HepG2 (cell line): ENCODE data around the gene HS2ST1. TPM values are rescaled to one million over a fixed set of nuclear protein-coding genes. Genes with fewer than 3 reads are reported as not detected.
A peak's percentile ranks its signal among the peaks of the same experiment; 100 is the strongest.

ENCODE experiments used
- ATF7-NPFF ChIP-seq: sonication (generic); formaldehyde crosslinking; IDR thresholded peaks from 2 replicates; pipeline ENCODE4 v1.8.1; 2023; ENCODE audit warnings: mild to moderate bottlenecking, low read depth, missing genetic modification reagents, moderate library complexity
- ATRX ChIP-seq: sonication (generic); formaldehyde crosslinking; IDR thresholded peaks from 2 replicates; pipeline ENCODE4 v1.4.0; 2020; ENCODE audit warnings: missing genetic modification reagents, borderline replicate concordance
- CEBPB ChIP-seq: IDR thresholded peaks from 2 replicates; pipeline ENCODE4 v1.6.1; 2011; ENCODE audit warnings: low read depth, low read length, improper control_type of control experiment, borderline replicate concordance
- CREB1 ChIP-seq, 2 experiments: fragments of 450-650 bp in 1 of 2; IDR thresholded peaks; 2 replicates each; pipeline ENCODE4 v1.6.1; 2016 to 2017; ENCODE audit warnings: control low read depth in 1 of 2, mild to moderate bottlenecking in 1 of 2, missing compliant biosample characterization in 1 of 2, missing genetic modification characterization in 1 of 2
- FOXJ3 ChIP-seq: sonication (generic); formaldehyde crosslinking; IDR thresholded peaks from 2 replicates; pipeline ENCODE4 v1.4.0; 2020; ENCODE audit warnings: missing genetic modification reagents, mild to moderate bottlenecking, borderline replicate concordance
- ISL2 ChIP-seq: sonication (generic); formaldehyde crosslinking; IDR thresholded peaks from 2 replicates; pipeline ENCODE4 v1.5.0; 2020; ENCODE audit warnings: missing genetic modification reagents
- NCOA1 ChIP-seq: sonication (generic); formaldehyde crosslinking; IDR thresholded peaks from 2 replicates; pipeline ENCODE4 v1.9.0; 2021; ENCODE audit warnings: missing genetic modification reagents
- SOX5 ChIP-seq: IDR thresholded peaks from 2 replicates; pipeline ENCODE4 v1.6.1; 2016; ENCODE audit warnings: borderline replicate concordance
- ZFP37 ChIP-seq: sonication (generic); formaldehyde crosslinking; IDR thresholded peaks from 2 replicates; pipeline ENCODE4 v1.4.0; 2020; ENCODE audit warnings: missing genetic modification reagents, borderline replicate concordance
- ZFP41 ChIP-seq: sonication (generic); formaldehyde crosslinking; IDR thresholded peaks from 2 replicates; pipeline ENCODE4 v1.4.0; 2020; ENCODE audit warnings: mild to moderate bottlenecking, missing genetic modification reagents, borderline replicate concordance
- ZMYM2 ChIP-seq: sonication (generic); formaldehyde crosslinking; IDR thresholded peaks from 2 replicates; pipeline ENCODE4 v1.8.0; 2022; ENCODE audit warnings: mild to moderate bottlenecking, missing genetic modification reagents
- ZNF33B ChIP-seq: sonication (generic); formaldehyde crosslinking; IDR thresholded peaks from 2 replicates; pipeline ENCODE4 v1.5.1; 2020; ENCODE audit warnings: mild to moderate bottlenecking, missing genetic modification reagents
- ZNF431 ChIP-seq: sonication (generic); formaldehyde crosslinking; IDR thresholded peaks from 2 replicates; pipeline ENCODE4 v1.9.0; 2022; ENCODE audit warnings: missing genetic modification reagents, low read depth, mild to moderate bottlenecking, borderline replicate concordance
- ZSCAN21 ChIP-seq: sonication (generic); formaldehyde crosslinking; IDR thresholded peaks from 2 replicates; pipeline ENCODE4 v1.8.0; 2022; ENCODE audit warnings: mild to moderate bottlenecking, missing genetic modification reagents, moderate library complexity, borderline replicate concordance
- polyA plus RNA-seq, 8 experiments: library from polyadenylated mRNA; depleted of rRNA in 3 of 8; stranded (reverse) in 7 of 8; unstranded in 1 of 8; fragments of >200 nt; fragmentation: Illumina TruSeq in 4 of 8; extraction: Trizol in 4 of 8; gene quantifications; 2 replicates each; pipeline versions ENCODE4 v1.2.1 to v1.2.3, GENCODE V29; 2011 to 2016; ENCODE audit warnings: low read depth in 4 of 8, missing spikeins in 1 of 8, mixed read lengths in 1 of 8; ENCODE audit not compliant: insufficient read depth in 1 of 8
- total RNA-seq, 5 experiments: library from RNA; depleted of rRNA; stranded (reverse); fragments of >200 nt; fragmentation: Illumina TruSeq; extraction: Trizol; gene quantifications; 2 replicates each; pipeline ENCODE4 v1.2.3, GENCODE V29; 2016; ENCODE audit warnings: low read depth in 1 of 5
- TF ChIP-seq, protein P1 (sequence below): IDR thresholded peaks from 2 replicates; pipeline ENCODE4 v1.6.1; 2018; ENCODE audit warnings: missing genetic modification reagents, mild to moderate bottlenecking, missing compliant biosample characterization
- TF ChIP-seq, protein P2 (sequence below): sonication (generic); formaldehyde crosslinking; IDR thresholded peaks from 2 replicates; pipeline ENCODE4 v1.5.0; 2020; ENCODE audit warnings: mild to moderate bottlenecking, missing genetic modification reagents
- TF ChIP-seq, protein P3 (sequence below): sonication (generic); formaldehyde crosslinking; IDR thresholded peaks from 2 replicates; pipeline ENCODE4 v1.5.0; 2020; ENCODE audit warnings: mild to moderate bottlenecking, missing genetic modification reagents
- TF ChIP-seq, protein P4 (sequence below): sonication (generic); formaldehyde crosslinking; IDR thresholded peaks from 2 replicates; pipeline ENCODE4 v1.4.0; 2020; ENCODE audit warnings: mild to moderate bottlenecking, missing genetic modification reagents
- TF ChIP-seq, protein P5 (sequence below): sonication (generic); formaldehyde crosslinking; IDR thresholded peaks from 2 replicates; pipeline ENCODE4 v1.4.0; 2020; ENCODE audit warnings: missing genetic modification reagents, low read depth, mild to moderate bottlenecking, borderline replicate concordance

HS2ST1 gene
- total and polyA plus RNA-seq, 2 of the 13 experiments (the other 11 are each of a cell fraction or from before 2014, with no cell fraction given): 22.1 to 58.7 TPM

DNA sequence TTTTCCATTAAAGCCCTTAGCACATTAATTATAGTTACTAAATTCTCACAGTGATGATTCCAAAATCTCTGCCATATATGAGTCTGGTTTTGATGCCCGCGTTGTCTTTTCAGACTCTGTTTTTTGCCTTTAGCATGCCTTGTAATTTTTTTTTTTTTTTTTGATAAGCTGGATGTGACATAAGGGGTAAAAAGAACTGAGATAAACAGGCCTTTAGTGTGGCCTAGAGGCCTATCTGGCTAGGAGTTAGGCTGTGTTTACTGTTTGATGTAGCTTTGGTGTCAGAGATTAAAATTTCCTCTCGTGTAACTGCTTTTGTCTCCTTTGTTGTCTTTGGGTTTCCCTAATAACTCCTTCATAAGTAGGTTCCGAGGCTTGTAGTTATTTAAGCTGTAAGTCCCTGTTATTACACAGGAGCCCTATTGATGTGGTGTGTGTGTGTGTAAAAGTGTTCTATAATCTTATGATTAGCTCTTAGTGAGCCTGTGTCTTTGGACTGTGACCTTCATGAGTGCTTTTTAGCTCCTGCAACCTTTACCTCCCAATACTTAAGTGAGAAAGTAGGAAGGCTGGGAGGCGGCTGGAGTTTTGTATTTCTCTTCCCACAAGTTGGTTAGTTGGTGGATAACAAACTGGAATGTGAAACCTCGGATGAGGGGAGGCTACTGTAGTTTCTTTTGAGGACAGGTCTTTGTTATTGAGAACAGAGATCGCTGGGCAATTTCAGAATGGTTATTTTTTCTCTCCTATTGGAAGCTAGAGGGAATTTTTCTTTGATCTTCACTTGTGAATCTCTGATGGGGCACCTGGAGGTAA is 19.3 kb downstream of the HS2ST1 start (continued):
- TF ChIP-seq, protein P1, sequence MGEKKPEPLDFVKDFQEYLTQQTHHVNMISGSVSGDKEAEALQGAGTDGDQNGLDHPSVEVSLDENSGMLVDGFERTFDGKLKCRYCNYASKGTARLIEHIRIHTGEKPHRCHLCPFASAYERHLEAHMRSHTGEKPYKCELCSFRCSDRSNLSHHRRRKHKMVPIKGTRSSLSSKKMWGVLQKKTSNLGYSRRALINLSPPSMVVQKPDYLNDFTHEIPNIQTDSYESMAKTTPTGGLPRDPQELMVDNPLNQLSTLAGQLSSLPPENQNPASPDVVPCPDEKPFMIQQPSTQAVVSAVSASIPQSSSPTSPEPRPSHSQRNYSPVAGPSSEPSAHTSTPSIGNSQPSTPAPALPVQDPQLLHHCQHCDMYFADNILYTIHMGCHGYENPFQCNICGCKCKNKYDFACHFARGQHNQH (CRISPR knock-in tag): no peak
- TF ChIP-seq, protein P2, sequence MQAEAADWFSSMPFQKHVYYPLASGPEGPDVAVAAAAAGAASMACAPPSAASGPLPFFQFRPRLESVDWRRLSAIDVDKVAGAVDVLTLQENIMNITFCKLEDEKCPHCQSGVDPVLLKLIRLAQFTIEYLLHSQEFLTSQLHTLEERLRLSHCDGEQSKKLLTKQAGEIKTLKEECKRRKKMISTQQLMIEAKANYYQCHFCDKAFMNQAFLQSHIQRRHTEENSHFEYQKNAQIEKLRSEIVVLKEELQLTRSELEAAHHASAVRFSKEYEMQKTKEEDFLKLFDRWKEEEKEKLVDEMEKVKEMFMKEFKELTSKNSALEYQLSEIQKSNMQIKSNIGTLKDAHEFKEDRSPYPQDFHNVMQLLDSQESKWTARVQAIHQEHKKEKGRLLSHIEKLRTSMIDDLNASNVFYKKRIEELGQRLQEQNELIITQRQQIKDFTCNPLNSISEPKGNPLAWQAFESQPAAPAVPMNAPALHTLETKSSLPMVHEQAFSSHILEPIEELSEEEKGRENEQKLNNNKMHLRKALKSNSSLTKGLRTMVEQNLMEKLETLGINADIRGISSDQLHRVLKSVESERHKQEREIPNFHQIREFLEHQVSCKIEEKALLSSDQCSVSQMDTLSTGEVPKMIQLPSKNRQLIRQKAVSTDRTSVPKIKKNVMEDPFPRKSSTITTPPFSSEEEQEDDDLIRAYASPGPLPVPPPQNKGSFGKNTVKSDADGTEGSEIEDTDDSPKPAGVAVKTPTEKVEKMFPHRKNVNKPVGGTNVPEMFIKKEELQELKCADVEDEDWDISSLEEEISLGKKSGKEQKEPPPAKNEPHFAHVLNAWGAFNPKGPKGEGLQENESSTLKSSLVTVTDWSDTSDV: no peak
- TF ChIP-seq FOXJ3 (CRISPR knock-in tag) (no peak), ATF7-NPFF (CRISPR knock-in tag) (no peak), CEBPB (no peak), ZNF33B (CRISPR knock-in tag) (no peak), ZFP41 (CRISPR knock-in tag) (no peak), ZNF431 (CRISPR knock-in tag) (no peak), NCOA1 (CRISPR knock-in tag) (no peak), ATRX (CRISPR knock-in tag) (no peak), ZMYM2 (CRISPR knock-in tag) (no peak), ZFP37 (CRISPR knock-in tag) (no peak), SOX5 (CRISPR knock-in tag) (no peak), CREB1 (IDR thresholded peaks at IDR 0.05) (no peak), CREB1 (CRISPR knock-in tag; IDR thresholded peaks at IDR 0.05) (0 out of 2 replicates have a peak, but pooled peaks have one; percentile 24), ISL2 (CRISPR knock-in tag) (0 out of 2 replicates have a peak, but pooled peaks have one; percentile 17), ZSCAN21 (CRISPR knock-in tag) (no peak)
- TF ChIP-seq, protein P3, sequence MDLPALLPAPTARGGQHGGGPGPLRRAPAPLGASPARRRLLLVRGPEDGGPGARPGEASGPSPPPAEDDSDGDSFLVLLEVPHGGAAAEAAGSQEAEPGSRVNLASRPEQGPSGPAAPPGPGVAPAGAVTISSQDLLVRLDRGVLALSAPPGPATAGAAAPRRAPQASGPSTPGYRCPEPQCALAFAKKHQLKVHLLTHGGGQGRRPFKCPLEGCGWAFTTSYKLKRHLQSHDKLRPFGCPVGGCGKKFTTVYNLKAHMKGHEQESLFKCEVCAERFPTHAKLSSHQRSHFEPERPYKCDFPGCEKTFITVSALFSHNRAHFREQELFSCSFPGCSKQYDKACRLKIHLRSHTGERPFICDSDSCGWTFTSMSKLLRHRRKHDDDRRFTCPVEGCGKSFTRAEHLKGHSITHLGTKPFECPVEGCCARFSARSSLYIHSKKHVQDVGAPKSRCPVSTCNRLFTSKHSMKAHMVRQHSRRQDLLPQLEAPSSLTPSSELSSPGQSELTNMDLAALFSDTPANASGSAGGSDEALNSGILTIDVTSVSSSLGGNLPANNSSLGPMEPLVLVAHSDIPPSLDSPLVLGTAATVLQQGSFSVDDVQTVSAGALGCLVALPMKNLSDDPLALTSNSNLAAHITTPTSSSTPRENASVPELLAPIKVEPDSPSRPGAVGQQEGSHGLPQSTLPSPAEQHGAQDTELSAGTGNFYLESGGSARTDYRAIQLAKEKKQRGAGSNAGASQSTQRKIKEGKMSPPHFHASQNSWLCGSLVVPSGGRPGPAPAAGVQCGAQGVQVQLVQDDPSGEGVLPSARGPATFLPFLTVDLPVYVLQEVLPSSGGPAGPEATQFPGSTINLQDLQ (CRISPR knock-in tag): no peak
- TF ChIP-seq, protein P4, sequence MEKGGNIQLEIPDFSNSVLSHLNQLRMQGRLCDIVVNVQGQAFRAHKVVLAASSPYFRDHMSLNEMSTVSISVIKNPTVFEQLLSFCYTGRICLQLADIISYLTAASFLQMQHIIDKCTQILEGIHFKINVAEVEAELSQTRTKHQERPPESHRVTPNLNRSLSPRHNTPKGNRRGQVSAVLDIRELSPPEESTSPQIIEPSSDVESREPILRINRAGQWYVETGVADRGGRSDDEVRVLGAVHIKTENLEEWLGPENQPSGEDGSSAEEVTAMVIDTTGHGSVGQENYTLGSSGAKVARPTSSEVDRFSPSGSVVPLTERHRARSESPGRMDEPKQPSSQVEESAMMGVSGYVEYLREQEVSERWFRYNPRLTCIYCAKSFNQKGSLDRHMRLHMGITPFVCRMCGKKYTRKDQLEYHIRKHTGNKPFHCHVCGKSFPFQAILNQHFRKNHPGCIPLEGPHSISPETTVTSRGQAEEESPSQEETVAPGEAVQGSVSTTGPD: no peak
- TF ChIP-seq, protein P5, sequence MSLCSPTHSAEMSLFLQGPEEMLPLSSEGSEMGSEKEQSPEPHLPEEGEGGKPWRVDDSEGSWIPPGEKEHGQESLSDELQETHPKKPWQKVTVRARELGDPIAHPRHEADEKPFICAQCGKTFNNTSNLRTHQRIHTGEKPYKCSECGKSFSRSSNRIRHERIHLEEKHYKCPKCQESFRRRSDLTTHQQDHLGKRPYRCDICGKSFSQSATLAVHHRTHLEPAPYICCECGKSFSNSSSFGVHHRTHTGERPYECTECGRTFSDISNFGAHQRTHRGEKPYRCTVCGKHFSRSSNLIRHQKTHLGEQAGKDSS (CRISPR knock-in tag): no peak
